ENCODE measurements around the gene THUMPD3.

The THUMPD3 gene, protein sequence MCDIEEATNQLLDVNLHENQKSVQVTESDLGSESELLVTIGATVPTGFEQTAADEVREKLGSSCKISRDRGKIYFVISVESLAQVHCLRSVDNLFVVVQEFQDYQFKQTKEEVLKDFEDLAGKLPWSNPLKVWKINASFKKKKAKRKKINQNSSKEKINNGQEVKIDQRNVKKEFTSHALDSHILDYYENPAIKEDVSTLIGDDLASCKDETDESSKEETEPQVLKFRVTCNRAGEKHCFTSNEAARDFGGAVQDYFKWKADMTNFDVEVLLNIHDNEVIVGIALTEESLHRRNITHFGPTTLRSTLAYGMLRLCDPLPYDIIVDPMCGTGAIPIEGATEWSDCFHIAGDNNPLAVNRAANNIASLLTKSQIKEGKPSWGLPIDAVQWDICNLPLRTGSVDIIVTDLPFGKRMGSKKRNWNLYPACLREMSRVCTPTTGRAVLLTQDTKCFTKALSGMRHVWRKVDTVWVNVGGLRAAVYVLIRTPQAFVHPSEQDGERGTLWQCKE

DNA sequence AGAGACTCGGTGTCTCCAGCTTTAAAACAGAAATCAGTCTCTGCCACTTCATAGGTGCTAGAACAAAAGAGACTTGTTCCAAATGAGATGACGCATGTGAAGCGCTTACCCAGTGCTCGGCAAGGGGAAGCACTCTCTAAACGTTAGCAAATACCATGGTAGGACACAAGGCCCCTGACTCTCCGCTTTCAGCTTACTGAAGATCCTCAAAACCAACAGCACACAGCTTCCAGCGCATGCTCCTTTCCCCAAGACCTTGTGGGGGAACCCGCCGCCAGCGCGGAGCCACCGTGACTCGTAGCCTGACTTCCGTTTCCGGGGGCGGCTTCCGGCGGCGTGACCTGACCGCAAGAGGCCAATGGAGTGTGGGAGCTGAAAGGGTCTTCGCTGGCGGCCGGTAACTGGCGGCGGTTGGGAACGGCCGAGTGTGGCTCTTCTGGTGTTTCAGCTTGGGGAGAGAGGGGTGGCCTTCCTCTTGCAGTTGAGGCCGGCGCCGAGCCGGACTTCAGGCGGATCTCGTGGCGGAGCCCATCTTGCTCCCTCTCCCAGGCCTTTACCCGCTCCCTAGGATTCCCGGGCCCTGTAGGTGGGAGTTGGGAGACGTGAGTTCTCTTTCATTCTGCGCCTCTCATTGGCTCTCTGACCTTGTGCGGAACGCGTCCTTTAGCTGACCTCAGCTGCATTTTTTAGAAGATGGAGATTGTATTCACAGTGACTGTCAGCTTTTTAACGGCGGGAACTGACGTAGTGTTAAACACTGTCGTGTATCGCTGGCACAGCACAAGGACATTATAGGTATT is at the start of gene THUMPD3:
TSS of gene THUMPD3 (plus strand) at position 324 of the 800 bp plus-strand sequence. CDS start 2,015 bp downstream, outside the sequence.
- DNase-seq (ENCODE audit: low spot score): peak; percentile 79

DNA sequence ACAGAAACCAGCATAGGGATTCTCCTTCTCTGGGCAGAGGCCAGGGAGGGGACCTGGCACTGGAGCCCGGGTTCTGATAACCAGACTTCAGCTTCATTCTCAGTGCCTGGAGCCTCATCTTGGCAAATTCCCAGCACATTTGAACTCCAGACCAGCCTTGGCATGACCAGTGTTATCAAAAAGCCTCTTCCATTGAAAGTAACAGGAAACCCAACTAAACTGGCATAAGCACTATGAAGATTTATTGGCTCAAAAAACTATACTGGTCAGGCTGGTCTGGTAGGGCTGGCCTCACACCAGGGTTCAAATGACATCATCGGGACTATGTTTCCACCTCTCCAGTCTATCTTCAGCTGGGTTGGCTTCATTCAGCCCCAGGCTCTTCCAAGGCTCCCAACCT is 48.1 kb upstream of the THUMPD3 start:
- no peak for DNase-seq (ENCODE audit: low spot score)

DNA sequence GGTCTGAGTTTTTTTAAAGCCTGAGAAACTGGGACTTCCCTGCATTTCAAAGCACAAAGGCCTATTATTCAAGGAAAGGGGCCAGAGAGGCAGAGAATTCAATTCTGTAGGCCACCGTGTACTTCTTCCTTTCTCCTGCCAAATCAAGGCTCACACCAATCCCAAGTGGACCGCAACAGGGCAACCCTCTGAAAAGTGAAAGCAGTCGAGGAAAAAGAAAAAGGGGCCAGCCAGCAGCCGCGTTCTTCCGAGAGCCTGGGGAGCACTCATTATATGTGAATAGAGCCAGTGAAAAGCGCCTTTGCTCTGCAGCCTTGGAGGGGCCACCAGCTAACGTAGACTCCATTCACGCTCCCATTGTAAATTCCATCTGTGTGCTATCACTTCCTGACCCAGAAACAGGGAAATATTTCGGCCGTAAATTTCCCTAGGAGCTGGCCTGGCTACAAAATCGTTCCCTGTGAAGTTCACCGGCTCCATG is 45.9 kb upstream of the THUMPD3 start:
- DNase-seq (ENCODE audit: low spot score): no peak

DNA sequence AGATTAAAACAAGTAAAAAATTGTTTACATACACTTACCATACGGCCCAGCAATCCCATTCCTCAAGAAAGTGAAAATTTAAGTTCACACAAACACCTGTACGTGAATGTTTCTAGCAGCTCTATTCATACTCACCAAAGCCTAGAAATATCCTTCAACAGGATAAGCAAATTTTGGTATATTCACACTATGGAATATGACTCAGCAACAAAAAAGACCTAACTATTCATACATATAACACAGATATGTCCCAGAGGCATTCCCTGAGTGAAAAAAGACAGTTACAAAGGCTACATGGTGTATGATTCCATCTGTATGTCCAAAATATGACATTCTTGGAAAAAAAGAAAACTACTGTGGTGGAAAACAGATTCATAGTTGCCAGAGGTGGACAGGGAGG is 40.1 kb upstream of the THUMPD3 start:
- no peak for DNase-seq (ENCODE audit: low spot score)

DNA sequence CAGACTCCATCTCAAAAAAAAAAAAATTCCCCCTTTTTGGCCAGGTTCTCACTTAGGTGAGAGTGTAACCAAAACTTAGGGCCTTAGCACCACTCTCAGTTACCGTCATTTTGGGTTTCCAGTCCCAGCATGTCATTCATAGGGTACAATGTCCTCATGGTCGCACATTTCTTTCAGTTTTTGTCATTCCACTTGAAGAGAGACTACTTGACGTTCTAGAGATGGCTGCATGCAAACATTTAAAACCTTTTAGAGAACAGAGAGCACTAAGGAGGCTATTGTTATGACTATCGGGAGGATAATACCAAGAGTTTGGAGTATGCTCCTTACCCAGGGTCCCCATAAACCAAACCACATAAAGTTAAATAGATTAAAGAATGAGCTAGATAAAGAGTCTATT is 37.9 kb upstream of the THUMPD3 start:
- no peak for DNase-seq (ENCODE audit: low spot score)

DNA sequence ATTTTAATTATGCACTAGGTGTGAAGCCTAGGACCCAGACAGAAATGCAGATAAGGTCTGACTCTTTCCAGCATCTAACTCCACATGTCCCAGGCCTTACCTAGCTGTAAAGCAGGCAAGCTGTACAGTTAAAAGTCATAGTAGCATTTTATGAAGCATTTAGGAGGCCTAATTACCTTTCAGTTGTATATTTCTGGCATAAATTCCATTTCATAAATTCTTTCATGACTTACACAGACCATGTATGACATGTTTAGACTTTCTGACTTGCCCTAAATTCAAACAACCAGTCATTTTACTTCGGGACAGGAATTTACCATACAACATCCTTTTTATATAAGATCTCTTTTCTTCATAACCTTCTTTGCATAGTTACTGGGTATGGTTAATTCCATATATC is 35.3 kb upstream of the THUMPD3 start:
- no peak for DNase-seq (ENCODE audit: low spot score)

DNA sequence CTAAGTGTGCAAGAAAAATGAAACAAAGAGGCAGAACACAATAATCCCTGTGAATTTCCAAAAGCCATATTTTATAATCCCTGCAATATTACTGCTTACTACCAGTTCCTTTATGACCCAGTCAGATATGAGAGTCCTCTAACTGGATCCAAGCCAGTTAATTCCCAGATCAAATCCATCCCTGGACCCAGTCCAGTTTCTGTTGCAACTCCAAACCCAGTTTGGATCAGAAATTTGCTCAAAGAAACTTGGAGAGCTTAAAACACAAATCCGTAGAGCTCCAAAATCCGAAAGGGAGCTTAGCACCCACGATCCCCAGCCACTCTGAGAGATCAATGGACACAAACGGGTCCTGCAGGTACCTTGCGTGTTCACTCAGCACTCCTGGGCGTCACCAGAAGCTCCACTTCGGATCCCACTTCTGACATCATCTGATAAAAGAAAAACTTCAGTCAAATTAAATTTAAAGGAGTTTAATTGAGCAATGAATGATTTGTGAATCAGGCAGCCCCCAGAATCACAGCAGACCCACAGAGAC is 32.6 kb upstream of the THUMPD3 start:
- no peak for DNase-seq (ENCODE audit: low spot score)

DNA sequence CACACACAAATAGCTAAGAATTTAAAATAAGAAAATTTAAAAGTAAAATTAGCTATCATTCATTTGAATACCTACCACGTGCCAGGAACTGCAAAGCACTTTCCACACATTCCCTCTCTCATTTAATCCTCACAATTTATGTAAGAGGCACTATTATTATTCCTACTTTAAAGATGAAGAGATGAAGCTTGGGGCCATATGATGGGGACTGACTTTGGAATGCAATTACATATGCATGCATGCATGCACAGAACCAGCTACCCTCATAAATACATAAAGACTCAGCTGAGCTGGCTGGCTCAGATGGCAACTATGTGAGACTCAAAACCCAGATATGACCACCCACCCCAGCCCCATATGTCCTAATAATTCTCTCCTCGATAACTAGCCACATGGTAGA is 31.7 kb upstream of the THUMPD3 start:
- no peak for DNase-seq (ENCODE audit: low spot score)

DNA sequence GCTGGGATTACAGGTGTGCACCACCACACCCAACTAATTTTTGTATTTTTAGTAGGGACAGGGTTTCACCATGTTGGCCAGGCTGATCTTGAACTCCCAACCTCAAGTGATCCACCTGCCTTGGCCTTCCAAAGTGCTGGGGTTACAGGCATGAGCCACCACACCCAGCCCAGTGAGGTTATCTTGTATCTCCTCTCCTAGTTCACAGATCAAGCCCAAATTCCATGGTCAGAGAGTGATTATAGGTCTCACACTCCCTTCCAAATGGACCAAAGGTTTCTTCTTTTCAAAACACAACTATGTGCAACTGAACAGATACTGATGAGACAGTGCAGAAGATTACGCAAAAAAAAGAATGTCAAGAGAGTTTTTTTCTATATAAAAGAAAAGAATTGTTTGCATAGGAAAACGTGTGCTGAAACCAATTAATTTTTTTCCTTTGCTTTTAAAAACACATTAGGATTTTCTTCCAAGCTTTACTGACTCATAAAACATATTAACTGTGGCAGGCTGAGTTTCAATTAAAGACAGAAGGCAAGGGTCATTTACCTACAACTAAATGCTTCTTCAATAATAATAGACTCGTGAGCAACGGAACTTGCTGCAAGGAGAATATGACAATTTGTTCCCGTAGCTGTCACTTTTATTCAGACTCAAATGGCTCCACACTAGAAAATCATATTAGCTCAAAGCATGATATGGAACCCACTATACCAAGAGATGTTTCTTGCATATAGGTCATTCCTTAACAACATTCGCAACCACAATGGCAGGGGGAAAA is 30.4 kb upstream of the THUMPD3 start:
- DNase-seq (ENCODE audit: low spot score): no peak

DNA sequence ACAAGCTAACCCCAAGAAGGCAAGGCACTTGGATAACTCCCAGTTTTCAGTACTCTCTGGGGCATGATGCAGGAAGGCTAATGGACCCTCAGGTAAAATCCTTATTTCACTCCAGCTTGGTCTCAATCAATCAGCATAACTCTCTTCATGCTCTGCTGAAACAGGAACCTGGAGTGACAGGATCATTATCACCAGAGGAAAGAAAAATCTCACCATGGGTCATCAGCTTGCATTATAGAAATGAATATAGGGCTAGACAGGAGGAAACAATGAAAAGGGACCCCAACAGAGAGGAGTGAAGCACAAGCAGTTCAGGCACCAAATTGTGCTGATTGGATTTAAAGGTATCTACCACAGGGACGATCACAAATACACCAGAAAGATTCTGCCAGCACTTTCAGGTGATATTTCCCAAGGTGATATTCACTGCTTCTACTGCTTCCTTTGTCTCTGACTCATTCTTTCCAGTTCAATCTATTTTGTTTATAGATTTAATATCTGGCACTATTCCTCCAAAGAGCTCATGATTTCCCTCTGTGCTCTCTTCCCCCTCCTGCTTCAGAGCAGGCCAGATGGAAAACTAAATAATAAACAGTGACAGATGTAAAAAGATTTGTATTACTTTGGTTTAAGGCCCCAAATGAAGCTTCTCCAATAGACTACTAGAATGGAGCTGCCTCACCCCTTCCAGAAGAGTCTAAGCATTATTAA is 22.9 kb upstream of the THUMPD3 start:
- no peak for DNase-seq (ENCODE audit: low spot score)

DNA sequence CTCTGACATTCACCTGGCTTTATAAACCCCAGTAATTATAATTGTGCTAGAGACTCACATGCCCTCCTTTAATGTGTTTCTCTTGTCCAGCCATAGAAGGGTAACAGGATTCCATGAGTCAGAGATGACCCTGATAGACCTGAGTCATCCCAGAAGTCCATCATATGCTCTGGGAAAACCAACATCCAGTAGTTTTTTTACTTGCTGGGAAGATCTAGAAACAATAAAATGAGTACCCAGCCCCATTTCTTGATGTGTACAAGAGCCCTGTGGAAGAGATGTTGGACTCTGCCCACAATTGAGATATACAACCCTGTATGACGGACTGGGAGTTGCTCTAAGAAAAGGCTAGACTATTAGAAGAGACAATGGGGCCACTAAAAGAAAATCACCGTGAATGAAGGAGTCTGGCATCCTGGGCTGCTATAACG is 22.4 kb upstream of the THUMPD3 start:
- no peak for DNase-seq (ENCODE audit: low spot score)

DNA sequence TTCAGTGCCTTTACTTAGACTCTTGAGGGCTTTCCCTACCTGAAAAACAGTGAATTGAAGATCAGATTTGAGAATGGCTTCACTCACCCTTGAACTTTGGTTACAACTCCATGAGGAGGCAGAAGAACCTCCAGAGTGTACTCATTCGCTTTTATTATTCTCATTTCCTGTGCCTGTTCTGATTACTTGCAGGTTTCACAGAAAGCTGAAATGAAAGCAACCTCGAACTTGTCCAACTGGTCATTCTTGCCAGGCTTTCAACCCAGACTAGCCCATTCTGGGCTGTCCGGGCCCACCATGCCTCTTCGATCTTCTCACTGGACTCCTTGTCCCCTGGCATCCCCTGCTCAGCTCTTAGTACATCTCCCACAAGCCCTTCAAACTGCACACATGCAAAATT is 20.2 kb upstream of the THUMPD3 start:
- DNase-seq (ENCODE audit: low spot score): no peak

DNA sequence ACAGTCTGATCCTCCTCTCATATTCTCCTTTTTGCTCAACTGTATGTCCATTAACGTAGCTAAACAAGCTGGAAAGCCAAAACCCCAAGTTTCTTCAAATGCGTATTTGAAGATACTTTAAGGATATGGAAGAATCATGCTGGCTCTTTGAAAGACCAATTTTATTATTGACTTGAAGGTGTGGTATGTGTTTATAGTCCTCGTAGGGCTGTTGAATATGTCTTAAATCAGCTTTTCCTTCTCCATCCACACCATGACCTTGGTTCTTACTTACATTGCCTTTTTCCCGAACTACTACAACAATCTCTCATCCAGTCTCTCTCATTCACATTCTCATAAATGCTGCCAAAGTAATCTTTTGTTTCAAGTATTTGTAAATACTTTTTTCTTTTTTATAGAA is 19.7 kb upstream of the THUMPD3 start:
- no peak for DNase-seq (ENCODE audit: low spot score)

DNA sequence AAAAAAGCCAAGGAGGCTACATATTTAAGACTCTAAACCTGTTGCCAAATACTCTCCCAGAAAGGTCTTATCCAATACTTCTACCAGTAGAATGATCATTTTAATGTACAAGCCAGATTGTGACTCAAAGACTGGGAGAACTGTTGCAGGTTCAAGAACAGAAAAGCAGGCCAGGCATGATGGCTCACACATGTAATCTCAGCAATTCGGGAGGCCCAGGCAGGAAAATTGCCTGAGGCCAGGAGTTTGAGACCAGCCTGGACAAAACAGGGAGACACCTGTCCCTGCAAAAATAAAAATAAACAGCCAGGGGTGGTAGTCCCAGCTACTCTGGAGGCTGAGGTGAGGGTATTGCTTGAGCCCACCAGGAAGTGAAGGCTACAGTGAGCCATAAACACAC is 17.8 kb upstream of the THUMPD3 start:
- no peak for DNase-seq (ENCODE audit: low spot score)

DNA sequence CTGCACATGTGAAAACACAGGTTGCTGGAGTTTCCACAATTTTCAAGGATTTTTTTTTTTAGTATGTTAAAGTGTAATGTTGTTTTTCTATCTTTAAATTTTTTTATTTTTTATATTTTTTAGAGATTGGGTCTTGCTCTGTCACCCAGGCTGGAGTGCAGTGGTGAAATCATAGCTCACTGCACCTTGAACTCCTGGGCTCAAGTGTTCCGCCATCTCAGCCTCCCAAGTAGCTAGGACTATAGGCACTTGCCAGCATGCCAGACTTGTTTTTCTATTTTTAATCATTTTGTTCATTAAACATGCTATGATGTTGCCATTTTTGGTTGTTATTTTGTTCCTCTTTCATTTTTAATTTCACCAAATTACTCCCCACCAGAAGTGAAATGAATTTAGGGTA is 16.7 kb upstream of the THUMPD3 start:
- DNase-seq (ENCODE audit: low spot score): no peak

DNA sequence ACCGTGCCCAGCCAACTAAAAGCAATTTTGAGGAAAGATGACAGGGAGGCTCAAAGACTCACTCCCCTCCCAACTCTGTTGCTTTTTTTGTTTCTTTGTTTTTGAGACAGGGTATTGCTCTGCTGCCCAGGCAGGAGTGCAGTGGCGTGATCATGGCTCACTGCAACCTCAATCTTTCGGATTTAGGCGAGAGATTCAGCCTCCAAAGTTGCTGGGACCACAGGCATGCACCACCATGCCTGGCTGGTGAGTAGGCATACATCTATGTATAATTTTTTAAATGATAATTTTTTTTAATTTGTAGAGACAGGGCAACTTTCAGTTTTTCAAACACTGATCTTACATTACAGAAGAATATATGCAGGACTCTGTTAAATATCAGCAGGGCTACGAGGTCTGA is 15.8 kb upstream of the THUMPD3 start:
- DNase-seq (ENCODE audit: low spot score): no peak

DNA sequence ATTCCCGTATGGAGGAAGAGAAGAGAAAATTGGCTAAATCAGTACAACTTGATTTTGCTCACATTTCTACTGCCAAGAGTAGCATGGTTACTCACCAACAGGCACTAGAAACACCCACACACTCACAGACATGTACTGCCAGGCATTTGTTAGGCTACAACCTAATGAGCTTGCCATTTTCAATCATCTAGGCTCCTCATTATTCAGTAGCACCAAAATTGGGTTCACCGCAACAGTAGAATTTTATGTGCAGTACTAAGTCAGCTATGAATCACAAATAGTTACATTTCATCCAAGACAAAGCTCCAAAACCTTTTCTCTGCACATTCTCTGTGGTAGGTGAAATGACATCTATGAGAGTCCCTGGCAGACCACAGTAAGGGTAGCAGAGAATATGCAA is 15.0 kb upstream of the THUMPD3 start:
- no peak for DNase-seq (ENCODE audit: low spot score)

DNA sequence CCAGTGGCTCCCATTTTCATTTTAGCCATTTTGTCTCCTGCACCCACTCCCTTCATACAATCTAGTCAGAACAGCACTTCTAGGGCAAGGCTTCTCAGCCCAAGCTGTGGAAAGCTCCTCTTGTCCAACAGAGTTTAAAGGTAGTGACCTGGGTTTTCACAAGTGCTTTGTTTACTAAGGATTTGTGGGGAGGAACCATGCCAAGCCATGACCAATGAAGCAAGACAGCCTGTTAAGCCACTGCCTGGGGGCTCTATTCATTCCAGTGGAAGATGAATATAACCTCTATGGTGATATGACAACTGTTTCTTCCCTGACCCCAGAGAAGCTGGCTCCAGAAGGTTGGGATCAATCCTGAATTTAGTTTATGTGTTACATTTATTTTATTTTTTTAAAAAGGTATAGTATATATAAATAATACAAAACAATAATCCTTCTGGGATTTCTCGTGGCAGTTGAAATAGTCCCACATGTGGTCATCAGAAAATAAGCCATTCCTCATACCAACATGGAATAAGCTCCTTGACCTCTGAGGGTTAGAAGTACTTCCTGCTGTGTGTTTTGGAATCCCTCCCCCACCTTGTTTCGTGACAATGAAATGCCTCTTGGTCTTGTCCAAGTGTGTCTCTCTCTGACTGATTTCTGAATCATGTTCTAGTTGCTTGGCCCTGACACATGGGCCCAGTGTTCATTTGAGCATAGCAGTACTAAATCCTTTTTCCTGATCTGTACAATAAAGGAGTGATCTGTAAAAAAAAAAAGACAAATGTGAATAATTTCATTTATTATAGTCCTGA is 13.3 kb upstream of the THUMPD3 start:
- DNase-seq (ENCODE audit: low spot score): no peak

DNA sequence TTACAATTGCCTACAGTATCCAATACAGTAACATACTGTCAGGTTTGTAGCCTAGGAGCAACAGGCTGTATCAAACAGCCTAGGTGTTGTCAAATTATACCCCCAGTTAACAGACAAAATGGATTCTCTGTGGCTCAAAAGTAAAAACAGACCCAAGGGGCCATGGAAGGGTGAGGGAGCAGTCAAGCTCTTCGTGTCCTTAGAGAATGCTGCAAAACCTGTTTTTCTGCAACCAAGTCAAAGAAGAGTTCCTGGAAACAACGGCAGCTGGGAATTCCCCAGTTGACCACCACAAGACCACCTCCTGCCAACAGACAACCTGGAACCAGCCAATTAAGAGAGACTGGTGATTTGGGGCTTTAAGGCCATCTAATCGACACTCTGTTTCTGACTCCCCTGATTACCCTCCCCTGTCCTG is 11.1 kb upstream of the THUMPD3 start:
- no peak for DNase-seq (ENCODE audit: low spot score)
